K562 (cell line): ENCODE measurements around the gene RTP5. TPM values are rescaled to one million over a fixed set of nuclear protein-coding genes. Genes with fewer than 3 reads are reported as not detected.

Experiments used
- CEBPG ChIP-seq, 3 experiments: fragments of 200-800 bp in 1 of 3; sonication (Bioruptor generic) in 1 of 3; sonication (generic) in 1 of 3; formaldehyde crosslinking in 1 of 3; IDR thresholded peaks in 2 of 3; conservative IDR thresholded peaks in 1 of 3; 2 replicates each; pipeline versions ENCODE4 v1.6.1 to v1.8.0; 2016 to 2022; ENCODE audit warnings: missing compliant biosample characterization in 2 of 3, missing genetic modification characterization in 2 of 3, mild to moderate bottlenecking in 1 of 3, missing genetic modification reagents in 1 of 3
- MAZ ChIP-seq, 2 experiments: fragments of 450-650 bp in 1 of 2; sonication (generic) in 1 of 2; formaldehyde crosslinking; IDR thresholded peaks in 1 of 2; conservative IDR thresholded peaks in 1 of 2; 2 replicates each; pipeline versions ENCODE4 v1.4.0 to v1.5.0; 2020; ENCODE audit warnings: mild to moderate bottlenecking in 1 of 2, missing genetic modification reagents in 1 of 2
- NR2F6 ChIP-seq: fragments of 450-650 bp; formaldehyde crosslinking; IDR thresholded peaks from 2 replicates; pipeline ENCODE4 v1.4.0; 2020; ENCODE audit warnings: mild to moderate bottlenecking
- RAD21 ChIP-seq, 2 experiments: fragments of 250-450 bp in 1 of 2; fragments of 450-650 bp in 1 of 2; sonication (Bioruptor Pico) in 1 of 2; formaldehyde crosslinking in 1 of 2; IDR thresholded peaks in 1 of 2; conservative IDR thresholded peaks in 1 of 2; 2 replicates each; pipeline versions ENCODE4 v1.4.0 to v1.8.0; 2020 to 2022; ENCODE audit warnings: mild to moderate bottlenecking in 2 of 2, moderate library complexity in 1 of 2
- SMC3 ChIP-seq: conservative IDR thresholded peaks from 2 replicates; pipeline ENCODE4 v1.6.1; 2011; ENCODE audit warnings: low read depth, low read length, improper control_type of control experiment; ENCODE audit not compliant: insufficient read depth
- ZNF274 ChIP-seq: IDR thresholded peaks from 2 replicates; pipeline ENCODE4 v1.6.1; 2011; ENCODE audit warnings: low read depth, mild to moderate bottlenecking, low read length, moderate library complexity, borderline replicate concordance
- ZNF444 ChIP-seq: fragments of 250-450 bp; sonication (Bioruptor Pico); IDR thresholded peaks from 2 replicates; pipeline ENCODE4 v1.4.0; 2020; ENCODE audit warnings: mild to moderate bottlenecking, moderate library complexity
- polyA plus RNA-seq, 8 experiments: library from polyadenylated mRNA; depleted of rRNA in 4 of 8; stranded (reverse) in 5 of 8; unstranded in 3 of 8; fragments of >200 nt; fragmentation: Nextera tagmentation in 2 of 8; fragmentation: Illumina TruSeq in 1 of 8; extraction: Ambion mirVana in 2 of 8; extraction: Trizol in 1 of 8; gene quantifications; 2 replicates each; pipeline versions ENCODE4 v1.2.1 to v1.2.3, GENCODE V29; 2011 to 2014; ENCODE audit warnings: inconsistent platforms in 1 of 8, missing spikeins in 1 of 8
- total RNA-seq, 7 experiments: library from RNA; depleted of rRNA in 6 of 7; stranded (reverse); fragments of >200 nt in 6 of 7; fragmentation: Illumina TruSeq in 2 of 7; extraction: Trizol in 2 of 7; gene quantifications; 2 replicates each; pipeline versions ENCODE4 v1.2.1 to v1.2.3, GENCODE V29; 2011 to 2021; ENCODE audit warnings: low replicate concordance in 1 of 7
- TF ChIP-seq, protein P1 (sequence below), 3 experiments: IDR thresholded peaks in 2 of 3; conservative IDR thresholded peaks in 1 of 3; 2 replicates each; pipeline ENCODE4 v1.5.1; 2011 to 2012; ENCODE audit warnings: low read length in 3 of 3, mild to moderate bottlenecking in 3 of 3, control low read depth in 2 of 3, improper control_type of control experiment in 1 of 3, inconsistent platforms in 1 of 3, low read depth in 1 of 3, mixed read lengths in 1 of 3, moderate library complexity in 1 of 3; ENCODE audit not compliant: insufficient read depth in 2 of 3
- TF ChIP-seq, protein P2 (sequence below): fragments of 250-450 bp; sonication (Bioruptor Pico); IDR thresholded peaks from 2 replicates; pipeline ENCODE4 v1.5.0; 2020; ENCODE audit warnings: mild to moderate bottlenecking, borderline replicate concordance
- TF ChIP-seq, protein P3 (sequence below): IDR thresholded peaks from 2 replicates; pipeline ENCODE4 v1.6.1; 2011; ENCODE audit warnings: borderline replicate concordance, low read depth, mild to moderate bottlenecking, moderate library complexity, low read length; ENCODE audit not compliant: insufficient read depth, poor library complexity, severe bottlenecking
- TF ChIP-seq, protein P4 (sequence below): fragments of 450-650 bp; IDR thresholded peaks from 2 replicates; pipeline ENCODE4 v1.6.1; 2017; ENCODE audit warnings: antibody characterized with exemption

RTP5 gene
- total and polyA plus RNA-seq, 9 of the 15 experiments (the other 6 are each of a cell fraction or from before 2014, with no cell fraction given), result not detected

DNA sequence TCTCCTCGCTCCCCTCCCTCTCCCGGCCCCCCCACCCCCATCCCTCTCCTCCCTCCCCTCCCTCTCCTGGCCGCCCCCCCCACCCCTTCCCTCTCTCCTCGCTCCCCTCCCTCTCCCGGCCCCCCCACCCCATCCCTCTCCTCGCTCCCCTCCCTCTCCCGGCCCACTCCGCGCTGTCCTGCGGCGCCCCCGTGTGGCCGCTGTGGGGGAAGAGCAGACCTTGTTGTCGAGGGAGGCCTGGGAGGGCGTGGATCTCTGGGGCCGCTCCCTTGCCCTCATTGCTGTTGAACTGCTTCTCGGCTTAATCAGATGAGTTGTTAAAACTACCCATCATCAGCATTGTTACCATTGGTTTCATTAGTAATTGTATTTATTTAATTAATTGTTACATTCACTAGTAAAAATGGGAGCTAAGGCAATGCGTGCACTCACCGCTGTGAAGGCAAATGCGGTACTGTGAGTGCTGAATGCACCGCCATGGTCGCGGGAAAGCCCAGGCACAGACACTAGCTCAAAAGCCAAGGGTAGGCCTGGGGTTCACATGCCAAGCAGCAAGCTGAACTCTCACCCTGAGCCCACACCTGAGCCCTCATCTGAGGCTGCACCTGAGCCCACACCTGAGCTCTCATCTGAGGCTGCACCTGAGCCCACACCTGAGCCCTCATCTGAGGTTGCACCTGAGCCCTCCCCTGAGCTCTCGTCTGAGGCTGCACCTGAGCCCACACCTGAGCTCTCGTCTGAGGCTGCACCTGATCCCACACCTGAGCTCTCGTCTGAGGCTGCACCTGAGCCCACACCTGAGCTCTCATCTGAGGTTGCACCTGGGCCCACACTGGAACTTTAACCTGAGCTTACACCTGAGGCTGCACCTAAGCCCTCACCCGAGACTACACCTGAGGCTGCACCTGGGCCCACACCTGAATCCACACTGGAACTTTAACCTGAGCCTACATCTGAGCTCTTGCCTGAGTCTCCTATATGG, 8.8 kb downstream of the RTP5 start (continued):
- TF ChIP-seq, protein P1, sequence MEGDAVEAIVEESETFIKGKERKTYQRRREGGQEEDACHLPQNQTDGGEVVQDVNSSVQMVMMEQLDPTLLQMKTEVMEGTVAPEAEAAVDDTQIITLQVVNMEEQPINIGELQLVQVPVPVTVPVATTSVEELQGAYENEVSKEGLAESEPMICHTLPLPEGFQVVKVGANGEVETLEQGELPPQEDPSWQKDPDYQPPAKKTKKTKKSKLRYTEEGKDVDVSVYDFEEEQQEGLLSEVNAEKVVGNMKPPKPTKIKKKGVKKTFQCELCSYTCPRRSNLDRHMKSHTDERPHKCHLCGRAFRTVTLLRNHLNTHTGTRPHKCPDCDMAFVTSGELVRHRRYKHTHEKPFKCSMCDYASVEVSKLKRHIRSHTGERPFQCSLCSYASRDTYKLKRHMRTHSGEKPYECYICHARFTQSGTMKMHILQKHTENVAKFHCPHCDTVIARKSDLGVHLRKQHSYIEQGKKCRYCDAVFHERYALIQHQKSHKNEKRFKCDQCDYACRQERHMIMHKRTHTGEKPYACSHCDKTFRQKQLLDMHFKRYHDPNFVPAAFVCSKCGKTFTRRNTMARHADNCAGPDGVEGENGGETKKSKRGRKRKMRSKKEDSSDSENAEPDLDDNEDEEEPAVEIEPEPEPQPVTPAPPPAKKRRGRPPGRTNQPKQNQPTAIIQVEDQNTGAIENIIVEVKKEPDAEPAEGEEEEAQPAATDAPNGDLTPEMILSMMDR (IDR thresholded peaks at IDR 0.05 in 2 of 3, conservative IDR thresholded peaks at IDR 0.05 in 1 of 3; ENCODE audit: insufficient read depth in 2 of 3, low read depth in 1 of 3, low read length in 3 of 3), result peak; percentile 52 to 81 (median 67)
- TF ChIP-seq ZNF274, result no peak
- TF ChIP-seq, protein P2, sequence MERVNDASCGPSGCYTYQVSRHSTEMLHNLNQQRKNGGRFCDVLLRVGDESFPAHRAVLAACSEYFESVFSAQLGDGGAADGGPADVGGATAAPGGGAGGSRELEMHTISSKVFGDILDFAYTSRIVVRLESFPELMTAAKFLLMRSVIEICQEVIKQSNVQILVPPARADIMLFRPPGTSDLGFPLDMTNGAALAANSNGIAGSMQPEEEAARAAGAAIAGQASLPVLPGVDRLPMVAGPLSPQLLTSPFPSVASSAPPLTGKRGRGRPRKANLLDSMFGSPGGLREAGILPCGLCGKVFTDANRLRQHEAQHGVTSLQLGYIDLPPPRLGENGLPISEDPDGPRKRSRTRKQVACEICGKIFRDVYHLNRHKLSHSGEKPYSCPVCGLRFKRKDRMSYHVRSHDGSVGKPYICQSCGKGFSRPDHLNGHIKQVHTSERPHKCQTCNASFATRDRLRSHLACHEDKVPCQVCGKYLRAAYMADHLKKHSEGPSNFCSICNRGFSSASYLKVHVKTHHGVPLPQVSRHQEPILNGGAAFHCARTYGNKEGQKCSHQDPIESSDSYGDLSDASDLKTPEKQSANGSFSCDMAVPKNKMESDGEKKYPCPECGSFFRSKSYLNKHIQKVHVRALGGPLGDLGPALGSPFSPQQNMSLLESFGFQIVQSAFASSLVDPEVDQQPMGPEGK (CRISPR knock-in tag), result no peak
- TF ChIP-seq RAD21 (CRISPR knock-in tag; conservative IDR thresholded peaks at IDR 0.05 in 1 of 2, IDR thresholded peaks at IDR 0.05 in 1 of 2), result peak; percentile 48 to 64
- peak; percentile 71 for TF ChIP-seq ZNF444
- no peak for TF ChIP-seq CEBPG (CRISPR knock-in tag; IDR thresholded peaks at IDR 0.05)
- no peak for TF ChIP-seq CEBPG (tag; conservative IDR thresholded peaks at IDR 0.05 in 1 of 2, IDR thresholded peaks at IDR 0.05 in 1 of 2)
- TF ChIP-seq, protein P3, sequence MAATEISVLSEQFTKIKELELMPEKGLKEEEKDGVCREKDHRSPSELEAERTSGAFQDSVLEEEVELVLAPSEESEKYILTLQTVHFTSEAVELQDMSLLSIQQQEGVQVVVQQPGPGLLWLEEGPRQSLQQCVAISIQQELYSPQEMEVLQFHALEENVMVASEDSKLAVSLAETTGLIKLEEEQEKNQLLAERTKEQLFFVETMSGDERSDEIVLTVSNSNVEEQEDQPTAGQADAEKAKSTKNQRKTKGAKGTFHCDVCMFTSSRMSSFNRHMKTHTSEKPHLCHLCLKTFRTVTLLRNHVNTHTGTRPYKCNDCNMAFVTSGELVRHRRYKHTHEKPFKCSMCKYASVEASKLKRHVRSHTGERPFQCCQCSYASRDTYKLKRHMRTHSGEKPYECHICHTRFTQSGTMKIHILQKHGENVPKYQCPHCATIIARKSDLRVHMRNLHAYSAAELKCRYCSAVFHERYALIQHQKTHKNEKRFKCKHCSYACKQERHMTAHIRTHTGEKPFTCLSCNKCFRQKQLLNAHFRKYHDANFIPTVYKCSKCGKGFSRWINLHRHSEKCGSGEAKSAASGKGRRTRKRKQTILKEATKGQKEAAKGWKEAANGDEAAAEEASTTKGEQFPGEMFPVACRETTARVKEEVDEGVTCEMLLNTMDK, result peak; percentile 66
- TF ChIP-seq, protein P4, sequence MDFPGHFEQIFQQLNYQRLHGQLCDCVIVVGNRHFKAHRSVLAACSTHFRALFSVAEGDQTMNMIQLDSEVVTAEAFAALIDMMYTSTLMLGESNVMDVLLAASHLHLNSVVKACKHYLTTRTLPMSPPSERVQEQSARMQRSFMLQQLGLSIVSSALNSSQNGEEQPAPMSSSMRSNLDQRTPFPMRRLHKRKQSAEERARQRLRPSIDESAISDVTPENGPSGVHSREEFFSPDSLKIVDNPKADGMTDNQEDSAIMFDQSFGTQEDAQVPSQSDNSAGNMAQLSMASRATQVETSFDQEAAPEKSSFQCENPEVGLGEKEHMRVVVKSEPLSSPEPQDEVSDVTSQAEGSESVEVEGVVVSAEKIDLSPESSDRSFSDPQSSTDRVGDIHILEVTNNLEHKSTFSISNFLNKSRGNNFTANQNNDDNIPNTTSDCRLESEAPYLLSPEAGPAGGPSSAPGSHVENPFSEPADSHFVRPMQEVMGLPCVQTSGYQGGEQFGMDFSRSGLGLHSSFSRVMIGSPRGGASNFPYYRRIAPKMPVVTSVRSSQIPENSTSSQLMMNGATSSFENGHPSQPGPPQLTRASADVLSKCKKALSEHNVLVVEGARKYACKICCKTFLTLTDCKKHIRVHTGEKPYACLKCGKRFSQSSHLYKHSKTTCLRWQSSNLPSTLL, result no peak
- no peak for TF ChIP-seq NR2F6 (CRISPR knock-in tag)
- TF ChIP-seq MAZ (CRISPR knock-in tag; conservative IDR thresholded peaks at IDR 0.05 in 1 of 2, IDR thresholded peaks at IDR 0.05 in 1 of 2), result peak; percentile 68 to 94
- TF ChIP-seq SMC3, result peak; percentile 45; the same call in 1 of the 2 replicates
